Esophagus muscularis mucosa (tissue), 4 donors: ENCODE results near the gene TTLL1. TPM values are rescaled to one million over a fixed set of nuclear protein-coding genes. Genes with fewer than 3 reads are reported as not detected.

Experiments used
- DNase-seq: peaks from one replicate; pipeline ENCODE4 v3.0.0-alpha.2; 2017; ENCODE audit errors: extremely low spot score
- H3K27ac ChIP-seq, 4 donors: fragments of 200-600 bp; sonication (generic); replicated peaks in 1 of 4; 1 replicate in 3 of 4; 2 replicates in 1 of 4; pipeline ENCODE4 v1.5.1; 2016 to 2019; ENCODE audit warnings: mild to moderate bottlenecking in 1 of 4
- H3K27me3 ChIP-seq, 4 donors: fragments of 200-600 bp; sonication (generic); one replicate each; pipeline versions ENCODE4 v1.5.1 to v1.6.0; 2016 to 2019
- H3K36me3 ChIP-seq, 4 donors: fragments of 200-600 bp; sonication (generic); one replicate each; pipeline ENCODE4 v1.5.1; 2016 to 2019
- H3K4me1 ChIP-seq, 4 donors: fragments of 200-600 bp; sonication (generic); one replicate each; pipeline ENCODE4 v1.5.1; 2016 to 2019
- H3K4me3 ChIP-seq, 4 donors: fragments of 200-600 bp; sonication (generic); 1 replicate in 2 of 4; 2 replicates in 2 of 4; pipeline ENCODE4 v1.5.1; 2016 to 2019; ENCODE audit warnings: mild to moderate bottlenecking in 4 of 4, moderate library complexity in 1 of 4
- H3K9me3 ChIP-seq, 4 donors: fragments of 200-600 bp; sonication (generic); 1 replicate in 3 of 4; 2 replicates in 1 of 4; pipeline ENCODE4 v1.5.1; 2016 to 2019
- CTCF ChIP-seq, 3 experiments: fragments of 200-600 bp in 2 of 3; fragments of 450-650 bp in 1 of 3; sonication (generic) in 2 of 3; IDR thresholded peaks; one replicate each; pipeline ENCODE4 v1.5.1; 2017 to 2019; ENCODE audit warnings: antibody characterized with exemption in 3 of 3, mild to moderate bottlenecking in 2 of 3, moderate library complexity in 1 of 3
- EP300 ChIP-seq: sonication (generic); formaldehyde crosslinking; IDR thresholded peaks from one replicate; pipeline ENCODE4 v1.6.1; 2017; ENCODE audit warnings: antibody characterized with exemption
- POLR2A ChIP-seq: fragments of 450-650 bp; IDR thresholded peaks from one replicate; pipeline ENCODE4 v1.6.1; 2017; ENCODE audit warnings: antibody characterized with exemption, moderate library complexity, mild to moderate bottlenecking, low read depth
- POLR2AphosphoS5 ChIP-seq, 2 donors: sonication (generic); formaldehyde crosslinking; IDR thresholded peaks; one replicate each; pipeline ENCODE4 v1.6.1; 2017; ENCODE audit warnings: antibody characterized with exemption in 2 of 2
- whole genome bisulfite sequencing: methylation state at CpG from one replicate; pipeline ENCODE4 v1.1.5; 2018; 5-methylcytosine and 5-hydroxymethylcytosine counted together
- intact Hi-C: fragments of 100-400 bp; cut with DNase I; formaldehyde crosslinking; loops from one replicate; pipeline ENCODE4 v1.15.1; 2023
- total RNA-seq, 4 donors: library from RNA; depleted of rRNA; stranded (reverse); fragments of >200 nt; gene quantifications; one replicate each; pipeline versions ENCODE4 v1.1.0 to v1.2.1, GENCODE V29; 2016

TTLL1 gene
- total RNA-seq, 4 donors from 2014 or later, result 2.8 to 7.3 (median 4.1) TPM

GRCh38 chr22:43013355-43014315, 75.6 kb downstream of the TTLL1 start:
- Histone ChIP-seq H3K9me3 (no peaks in the 10 kb centered on the region), H3K36me3 (no peaks in the 10 kb centered on the region), H3K4me1 (peaks cover 22 to 61% (median 57%) of the 10 kb centered on the region in 4 donors), H3K4me3 (peak overlapping the region; percentile 92 to 97 (median 95)), H3K27me3 (no peaks in the 10 kb centered on the region), H3K27ac (peak overlapping the region; percentile 80 to 89 (median 88))
- TF ChIP-seq CTCF (IDR thresholded peaks at IDR 0.05), result no peak
- no peak for TF ChIP-seq EP300
- TF ChIP-seq POLR2AphosphoS5 (IDR thresholded peaks at IDR 0.05), result no peak
- no peak for TF ChIP-seq POLR2A
- DNase-seq, result no peak
- WGBS, result 4% methylated on average over 13 of the region's 16 CpGs
- intact Hi-C loops, result no loop called here

GRCh38 chr22:43012390-43012789, 76.8 kb downstream of the TTLL1 start:
- no peak overlapping the region for H3K4me3 ChIP-seq
- DNase-seq, result no peak
- no peaks in the 10 kb centered on the region for H3K36me3 ChIP-seq
- no peaks in the 10 kb centered on the region for H3K27me3 ChIP-seq
- TF ChIP-seq POLR2AphosphoS5 (IDR thresholded peaks at IDR 0.05) (no peak), EP300 (no peak), CTCF (IDR thresholded peaks at IDR 0.05) (no peak), POLR2A (no peak)
- peaks cover 31 to 73% (median 69%) of the 10 kb centered on the region in 4 donors for H3K4me1 ChIP-seq
- intact Hi-C loops, result no loop called here
- H3K27ac ChIP-seq, result no peak overlapping the region
- 77% methylated on average over 6 of the region's 6 CpGs for WGBS
- H3K9me3 ChIP-seq, result no peaks in the 10 kb centered on the region

GRCh38 chr22:43011079-43011478, 78.1 kb downstream of the TTLL1 start:
- no peak for DNase-seq
- H3K9me3 ChIP-seq, result no peaks in the 10 kb centered on the region
- intact Hi-C loops, result no loop called here
- no peak overlapping the region for H3K27ac ChIP-seq
- H3K4me1 ChIP-seq, result peaks cover 32 to 84% (median 79%) of the 10 kb centered on the region in 4 donors
- no peaks in the 10 kb centered on the region for H3K36me3 ChIP-seq
- no peak for TF ChIP-seq POLR2A
- no peak for TF ChIP-seq POLR2AphosphoS5 (IDR thresholded peaks at IDR 0.05)
- no peak for TF ChIP-seq CTCF (IDR thresholded peaks at IDR 0.05)
- H3K27me3 ChIP-seq, result no peaks in the 10 kb centered on the region
- WGBS, result 83% methylated on average over 7 of the region's 7 CpGs
- no peak overlapping the region for H3K4me3 ChIP-seq

- Histone ChIP-seq H3K27ac (peak overlapping the region; percentile 62 to 74 (median 67)), H3K4me1 (peaks cover 40 to 93% (median 86%) of the 10 kb centered on the region in 4 donors)
Measured at GRCh38 chr22:43009444-43009843, 79.7 kb downstream of the TTLL1 start.

More at GRCh38 chr22:43009444-43009843, 79.7 kb downstream of the TTLL1 start:
- TF ChIP-seq CTCF (IDR thresholded peaks at IDR 0.05), result no peak
- no peak for TF ChIP-seq POLR2A
- TF ChIP-seq EP300, result no peak
- no peak for TF ChIP-seq POLR2AphosphoS5 (IDR thresholded peaks at IDR 0.05)
- intact Hi-C loops, result no loop called here
- no peaks in the 10 kb centered on the region for H3K9me3 ChIP-seq
- no peak for DNase-seq
- H3K27me3 ChIP-seq, result no peaks in the 10 kb centered on the region
- WGBS, result 86% methylated on average over 4 of the region's 4 CpGs
- H3K4me3 ChIP-seq, result no peak overlapping the region
- H3K36me3 ChIP-seq, result no peaks in the 10 kb centered on the region
